IPS-18a (cell line): ENCODE data around the gene TNNI3K.

Source experiments
- H3K27ac ChIP-seq: one replicate; pipeline ENCODE4 v1.5.1; 2013; ENCODE audit warnings: low read length
- H3K27me3 ChIP-seq: one replicate; pipeline ENCODE4 v1.6.1; 2013; ENCODE audit warnings: mild to moderate bottlenecking, low read length; ENCODE audit not compliant: control insufficient read depth, insufficient read depth
- H3K36me3 ChIP-seq: one replicate; pipeline ENCODE4 v1.6.1; 2013; ENCODE audit warnings: low read depth, low read length; ENCODE audit not compliant: control insufficient read depth
- H3K4me1 ChIP-seq: one replicate; pipeline ENCODE4 v1.6.1; 2013; ENCODE audit warnings: low read depth, low read length; ENCODE audit not compliant: control insufficient read depth
- H3K4me3 ChIP-seq: one replicate; pipeline ENCODE4 v1.5.1; 2013; ENCODE audit warnings: low read length
- H3K9ac ChIP-seq: one replicate; pipeline ENCODE4 v1.6.1; 2013; ENCODE audit warnings: mild to moderate bottlenecking, low read length, moderate library complexity
- H3K9me3 ChIP-seq: one replicate; pipeline ENCODE4 v1.6.1; 2013; ENCODE audit warnings: low read depth, low read length; ENCODE audit not compliant: control insufficient read depth

Gene TNNI3K

GRCh38 chr1:74316302-74316701 lies 81.1 kb downstream of the TNNI3K start:
- H3K9me3 ChIP-seq = no peaks in the 10 kb centered on the region
- H3K9ac ChIP-seq = no peak overlapping the region
- no peaks in the 10 kb centered on the region for H3K27me3 ChIP-seq
- no peak overlapping the region for H3K27ac ChIP-seq
- peaks cover 4% of the 10 kb centered on the region for H3K4me1 ChIP-seq
- no peaks in the 10 kb centered on the region for H3K36me3 ChIP-seq
- H3K4me3 ChIP-seq = no peak overlapping the region

- H3K4me1 ChIP-seq = peaks cover 4% of the 10 kb centered on the region
- H3K9ac ChIP-seq = no peak overlapping the region
- H3K27me3 ChIP-seq = no peaks in the 10 kb centered on the region
- no peaks in the 10 kb centered on the region for H3K9me3 ChIP-seq
- no peak overlapping the region for H3K4me3 ChIP-seq
- H3K27ac ChIP-seq = no peak overlapping the region
- H3K36me3 ChIP-seq = no peaks in the 10 kb centered on the region
These were observed 82.5 kb downstream of the TNNI3K start for GRCh38 chr1:74317663-74318062.

GRCh38 chr1:74323937-74324473 lies 88.8 kb downstream of the TNNI3K start:
- Histone ChIP-seq H3K9ac (no peak overlapping the region), H3K36me3 (no peaks in the 10 kb centered on the region), H3K27me3 (no peaks in the 10 kb centered on the region), H3K4me1 (no peaks in the 10 kb centered on the region), H3K27ac (no peak overlapping the region), H3K9me3 (no peaks in the 10 kb centered on the region), H3K4me3 (no peak overlapping the region)

GRCh38 chr1:74324684-74325448 lies 89.7 kb downstream of the TNNI3K start:
- no peaks in the 10 kb centered on the region for H3K27me3 ChIP-seq
- no peaks in the 10 kb centered on the region for H3K36me3 ChIP-seq
- H3K27ac ChIP-seq = no peak overlapping the region
- H3K4me3 ChIP-seq = no peak overlapping the region
- H3K9ac ChIP-seq = no peak overlapping the region
- H3K4me1 ChIP-seq = no peaks in the 10 kb centered on the region
- H3K9me3 ChIP-seq = no peaks in the 10 kb centered on the region

- no peak overlapping the region for H3K9ac ChIP-seq
- H3K9me3 ChIP-seq = no peaks in the 10 kb centered on the region
- H3K27ac ChIP-seq = no peak overlapping the region
- no peaks in the 10 kb centered on the region for H3K27me3 ChIP-seq
- no peak overlapping the region for H3K4me3 ChIP-seq
- no peaks in the 10 kb centered on the region for H3K4me1 ChIP-seq
- H3K36me3 ChIP-seq = no peaks in the 10 kb centered on the region
These were observed 93.7 kb downstream of the TNNI3K start for GRCh38 chr1:74328851-74329250.

GRCh38 chr1:74333244-74333643 lies 98.1 kb downstream of the TNNI3K start:
- Histone ChIP-seq H3K36me3 (no peaks in the 10 kb centered on the region), H3K9ac (no peak overlapping the region), H3K9me3 (no peaks in the 10 kb centered on the region), H3K4me3 (no peak overlapping the region), H3K27me3 (no peaks in the 10 kb centered on the region), H3K4me1 (no peaks in the 10 kb centered on the region), H3K27ac (no peak overlapping the region)

GRCh38 chr1:74334147-74334546 lies 99.0 kb downstream of the TNNI3K start:
- Histone ChIP-seq H3K27ac (no peak overlapping the region), H3K4me3 (no peak overlapping the region), H3K9ac (no peak overlapping the region), H3K36me3 (no peaks in the 10 kb centered on the region), H3K9me3 (no peaks in the 10 kb centered on the region), H3K4me1 (no peaks in the 10 kb centered on the region), H3K27me3 (no peaks in the 10 kb centered on the region)

GRCh38 chr1:74340656-74341055 lies 105.5 kb downstream of the TNNI3K start:
- Histone ChIP-seq H3K27me3 (no peaks in the 10 kb centered on the region), H3K4me1 (no peaks in the 10 kb centered on the region), H3K9me3 (no peaks in the 10 kb centered on the region), H3K27ac (no peak overlapping the region), H3K4me3 (no peak overlapping the region), H3K9ac (no peak overlapping the region), H3K36me3 (no peaks in the 10 kb centered on the region)

- no peaks in the 10 kb centered on the region for H3K9me3 ChIP-seq
- no peaks in the 10 kb centered on the region for H3K4me1 ChIP-seq
- H3K36me3 ChIP-seq = no peaks in the 10 kb centered on the region
- H3K27me3 ChIP-seq = no peaks in the 10 kb centered on the region
- H3K9ac ChIP-seq = no peak overlapping the region
- no peak overlapping the region for H3K27ac ChIP-seq
- no peak overlapping the region for H3K4me3 ChIP-seq
These were observed 106.6 kb downstream of the TNNI3K start for GRCh38 chr1:74341702-74342339.

- Histone ChIP-seq H3K36me3 (no peaks in the 10 kb centered on the region), H3K27me3 (no peaks in the 10 kb centered on the region), H3K27ac (no peak overlapping the region), H3K9ac (no peak overlapping the region), H3K4me1 (no peaks in the 10 kb centered on the region), H3K9me3 (no peaks in the 10 kb centered on the region), H3K4me3 (no peak overlapping the region)
These were observed 108.0 kb downstream of the TNNI3K start for GRCh38 chr1:74343216-74343615.

GRCh38 chr1:74344387-74344786 lies 109.2 kb downstream of the TNNI3K start:
- Histone ChIP-seq H3K27me3 (no peaks in the 10 kb centered on the region), H3K9me3 (no peaks in the 10 kb centered on the region), H3K4me1 (no peaks in the 10 kb centered on the region), H3K9ac (no peak overlapping the region), H3K36me3 (no peaks in the 10 kb centered on the region), H3K27ac (no peak overlapping the region), H3K4me3 (no peak overlapping the region)

GRCh38 chr1:74356493-74356892 lies 121.3 kb downstream of the TNNI3K start:
- no peak overlapping the region for H3K27ac ChIP-seq
- no peaks in the 10 kb centered on the region for H3K4me1 ChIP-seq
- no peaks in the 10 kb centered on the region for H3K9me3 ChIP-seq
- no peaks in the 10 kb centered on the region for H3K27me3 ChIP-seq
- H3K9ac ChIP-seq = no peak overlapping the region
- H3K36me3 ChIP-seq = no peaks in the 10 kb centered on the region
- H3K4me3 ChIP-seq = no peak overlapping the region
